Measurements from ENCODE around the gene LDLRAD3. TPM values are rescaled to one million over a fixed set of nuclear protein-coding genes. Genes with fewer than 3 reads are reported as not detected.
A peak's percentile ranks its signal among the peaks of the same experiment; 100 is the strongest.

LDLRAD3 gene
- total RNA-seq, 1 donor from 2014 or later = 18.2 TPM

GRCh38 chr11:36229091-36229705 is 285.3 kb downstream of the LDLRAD3 start:
- DNase-seq (ENCODE audit: extremely low spot score, unreplicated experiment) = no peak
- H3K9me3 Mint-ChIP-seq (ENCODE audit: unreplicated experiment) = no peaks in the 10 kb centered on the region
- peaks cover 24% of the 10 kb centered on the region for H3K4me1 Mint-ChIP-seq (ENCODE audit: unreplicated experiment)
- H3K36me3 Mint-ChIP-seq (ENCODE audit: unreplicated experiment) = peaks cover 16% of the 10 kb centered on the region
- H3K4me3 Mint-ChIP-seq (ENCODE audit: unreplicated experiment) = no peak overlapping the region
- no peak for TF ChIP-seq CTCF (IDR thresholded peaks at IDR 0.05)
- no peaks in the 10 kb centered on the region for H3K27me3 Mint-ChIP-seq (ENCODE audit: unreplicated experiment)
- H3K27ac Mint-ChIP-seq (ENCODE audit: unreplicated experiment) = no peak overlapping the region

GRCh38 chr11:36230779-36231699 is 287.2 kb downstream of the LDLRAD3 start:
- peak overlapping the region; percentile 43 for H3K27ac Mint-ChIP-seq (ENCODE audit: unreplicated experiment)
- H3K4me1 Mint-ChIP-seq (ENCODE audit: unreplicated experiment) = peaks cover 24% of the 10 kb centered on the region
- H3K27me3 Mint-ChIP-seq (ENCODE audit: unreplicated experiment) = no peaks in the 10 kb centered on the region
- no peak for DNase-seq (ENCODE audit: extremely low spot score, unreplicated experiment)
- no peaks in the 10 kb centered on the region for H3K9me3 Mint-ChIP-seq (ENCODE audit: unreplicated experiment)
- H3K36me3 Mint-ChIP-seq (ENCODE audit: unreplicated experiment) = peaks cover 16% of the 10 kb centered on the region
- no peak for TF ChIP-seq CTCF (IDR thresholded peaks at IDR 0.05)
- H3K4me3 Mint-ChIP-seq (ENCODE audit: unreplicated experiment) = no peak overlapping the region

- peaks cover 24% of the 10 kb centered on the region for H3K4me1 Mint-ChIP-seq (ENCODE audit: unreplicated experiment)
Measured at GRCh38 chr11:36233204-36233603, 289.3 kb downstream of the LDLRAD3 start.

GRCh38 chr11:36234825-36235224 is 291.0 kb downstream of the LDLRAD3 start:
- Mint-ChIP-seq H3K27me3 (ENCODE audit: unreplicated experiment) (no peaks in the 10 kb centered on the region), H3K4me3 (ENCODE audit: unreplicated experiment) (no peak overlapping the region), H3K27ac (ENCODE audit: unreplicated experiment) (no peak overlapping the region), H3K4me1 (ENCODE audit: unreplicated experiment) (peaks cover 23% of the 10 kb centered on the region), H3K9me3 (ENCODE audit: unreplicated experiment) (no peaks in the 10 kb centered on the region), H3K36me3 (ENCODE audit: unreplicated experiment) (no peaks in the 10 kb centered on the region)
- no peak for DNase-seq (ENCODE audit: extremely low spot score, unreplicated experiment)
- no peak for TF ChIP-seq CTCF (IDR thresholded peaks at IDR 0.05)

More at GRCh38 chr11:36233204-36233603, 289.3 kb downstream of the LDLRAD3 start:
- Mint-ChIP-seq H3K36me3 (ENCODE audit: unreplicated experiment) (peaks cover 7% of the 10 kb centered on the region), H3K27ac (ENCODE audit: unreplicated experiment) (no peak overlapping the region), H3K27me3 (ENCODE audit: unreplicated experiment) (no peaks in the 10 kb centered on the region), H3K9me3 (ENCODE audit: unreplicated experiment) (no peaks in the 10 kb centered on the region), H3K4me3 (ENCODE audit: unreplicated experiment) (no peak overlapping the region)
- DNase-seq (ENCODE audit: extremely low spot score, unreplicated experiment) = no peak
- TF ChIP-seq CTCF (IDR thresholded peaks at IDR 0.05) = no peak

GRCh38 chr11:36235750-36236149 is 291.9 kb downstream of the LDLRAD3 start:
- TF ChIP-seq CTCF (IDR thresholded peaks at IDR 0.05) = no peak
- H3K27ac Mint-ChIP-seq (ENCODE audit: unreplicated experiment) = no peak overlapping the region
- no peak overlapping the region for H3K4me3 Mint-ChIP-seq (ENCODE audit: unreplicated experiment)
- no peaks in the 10 kb centered on the region for H3K36me3 Mint-ChIP-seq (ENCODE audit: unreplicated experiment)
- H3K27me3 Mint-ChIP-seq (ENCODE audit: unreplicated experiment) = no peaks in the 10 kb centered on the region
- no peaks in the 10 kb centered on the region for H3K9me3 Mint-ChIP-seq (ENCODE audit: unreplicated experiment)
- H3K4me1 Mint-ChIP-seq (ENCODE audit: unreplicated experiment) = peaks cover 18% of the 10 kb centered on the region
- DNase-seq (ENCODE audit: extremely low spot score, unreplicated experiment) = no peak
